Prostate gland (tissue), 2 donors: ENCODE results near the gene MGAT5. TPM values are rescaled to one million over a fixed set of nuclear protein-coding genes. Genes with fewer than 3 reads are reported as not detected.

Experiments
- DNase-seq: peaks from one replicate; pipeline ENCODE4 v3.0.0-alpha.2; 2019; ENCODE audit warnings: low spot score
- H3K27ac ChIP-seq, 2 donors: fragments of 200-600 bp; sonication (generic); 2 replicates each; pipeline ENCODE4 v1.5.1; 2017 to 2019
- H3K27me3 ChIP-seq: fragments of 200-600 bp; sonication (generic); replicated peaks from 2 replicates; pipeline ENCODE4 v1.5.1; 2019; ENCODE audit not compliant: insufficient read depth
- H3K36me3 ChIP-seq, 2 donors: fragments of 200-600 bp; sonication (generic); 1 replicate in 1 of 2; 2 replicates in 1 of 2; pipeline versions ENCODE4 v1.5.1 to v1.8.1; 2017 to 2019
- H3K4me1 ChIP-seq: fragments of 200-600 bp; sonication (generic); replicated peaks from 2 replicates; pipeline ENCODE4 v1.5.1; 2019
- H3K4me3 ChIP-seq, 2 donors: fragments of 200-600 bp; sonication (generic); 2 replicates each; pipeline ENCODE4 v1.5.1; 2017 to 2019
- H3K9me3 ChIP-seq: fragments of 200-600 bp; sonication (generic); 2 replicates; pipeline ENCODE4 v1.5.1; 2017
- POLR2A ChIP-seq: fragments of 450-650 bp; IDR thresholded peaks from one replicate; pipeline ENCODE4 v1.6.1; 2016; ENCODE audit warnings: antibody characterized with exemption, mild to moderate bottlenecking
- POLR2AphosphoS5 ChIP-seq: sonication (generic); formaldehyde crosslinking; IDR thresholded peaks from one replicate; pipeline ENCODE4 v1.6.1; 2017; ENCODE audit warnings: antibody characterized with exemption
- WGBS: methylation state at CpG from one replicate; pipeline ENCODE4 v1.1.5; 2018; 5-methylcytosine and 5-hydroxymethylcytosine counted together
- intact Hi-C: fragments of 100-400 bp; cut with DNase I; formaldehyde crosslinking; loops from one replicate; pipeline ENCODE4 v1.14.2; 2022
- total RNA-seq, 2 donors: library from RNA; depleted of rRNA; stranded (reverse); fragments of >200 nt; gene quantifications; one replicate each; pipeline ENCODE4 v1.1.0, GENCODE V29; 2016
- TF ChIP-seq, protein P1 (sequence below), 4 experiments: fragments of 200-600 bp in 2 of 4; fragments of 450-650 bp in 2 of 4; sonication (generic) in 2 of 4; IDR thresholded peaks; 1 replicate in 3 of 4; 2 replicates in 1 of 4; pipeline ENCODE4 v1.5.1; 2016 to 2019; ENCODE audit warnings: antibody characterized with exemption in 4 of 4, mild to moderate bottlenecking in 2 of 4, moderate library complexity in 2 of 4

The MGAT5 gene
- total RNA-seq, 2 donors from 2014 or later: 20.1 to 83.2 TPM

DNA sequence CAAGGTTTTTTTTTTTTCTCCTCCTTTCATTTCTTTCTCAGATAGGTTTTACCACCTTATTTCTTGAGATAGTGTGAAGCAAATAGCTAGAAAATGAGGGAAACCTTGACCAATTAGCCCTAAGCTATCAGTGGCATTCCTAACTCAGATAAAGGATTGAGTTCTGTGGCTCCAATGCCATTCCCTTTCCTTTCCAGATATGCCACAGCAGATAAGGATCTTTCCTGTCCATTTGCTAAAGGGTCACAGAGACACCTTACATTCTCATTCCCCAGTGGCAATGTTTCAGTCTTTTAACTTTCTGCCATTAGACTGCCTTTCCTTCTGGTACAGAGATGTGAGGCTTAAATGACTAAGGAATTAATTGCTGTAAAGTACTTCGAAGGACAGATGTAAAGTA, 81.7 kb downstream of the MGAT5 start:
- intact Hi-C loops: no loop called here
- no peaks in the 10 kb centered on the region for H3K9me3 ChIP-seq
- DNase-seq: no peak
- no peaks in the 10 kb centered on the region for H3K27me3 ChIP-seq
- no peak overlapping the region for H3K27ac ChIP-seq
- TF ChIP-seq POLR2AphosphoS5 (no peak), POLR2A (no peak)
- TF ChIP-seq, protein P1, sequence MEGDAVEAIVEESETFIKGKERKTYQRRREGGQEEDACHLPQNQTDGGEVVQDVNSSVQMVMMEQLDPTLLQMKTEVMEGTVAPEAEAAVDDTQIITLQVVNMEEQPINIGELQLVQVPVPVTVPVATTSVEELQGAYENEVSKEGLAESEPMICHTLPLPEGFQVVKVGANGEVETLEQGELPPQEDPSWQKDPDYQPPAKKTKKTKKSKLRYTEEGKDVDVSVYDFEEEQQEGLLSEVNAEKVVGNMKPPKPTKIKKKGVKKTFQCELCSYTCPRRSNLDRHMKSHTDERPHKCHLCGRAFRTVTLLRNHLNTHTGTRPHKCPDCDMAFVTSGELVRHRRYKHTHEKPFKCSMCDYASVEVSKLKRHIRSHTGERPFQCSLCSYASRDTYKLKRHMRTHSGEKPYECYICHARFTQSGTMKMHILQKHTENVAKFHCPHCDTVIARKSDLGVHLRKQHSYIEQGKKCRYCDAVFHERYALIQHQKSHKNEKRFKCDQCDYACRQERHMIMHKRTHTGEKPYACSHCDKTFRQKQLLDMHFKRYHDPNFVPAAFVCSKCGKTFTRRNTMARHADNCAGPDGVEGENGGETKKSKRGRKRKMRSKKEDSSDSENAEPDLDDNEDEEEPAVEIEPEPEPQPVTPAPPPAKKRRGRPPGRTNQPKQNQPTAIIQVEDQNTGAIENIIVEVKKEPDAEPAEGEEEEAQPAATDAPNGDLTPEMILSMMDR (IDR thresholded peaks at IDR 0.05): no peak
- H3K36me3 ChIP-seq: no peaks in the 10 kb centered on the region
- H3K4me3 ChIP-seq: no peak overlapping the region
- H3K4me1 ChIP-seq: no peaks in the 10 kb centered on the region
- WGBS: 77% methylated on average over 1 of the region's 1 CpG

DNA sequence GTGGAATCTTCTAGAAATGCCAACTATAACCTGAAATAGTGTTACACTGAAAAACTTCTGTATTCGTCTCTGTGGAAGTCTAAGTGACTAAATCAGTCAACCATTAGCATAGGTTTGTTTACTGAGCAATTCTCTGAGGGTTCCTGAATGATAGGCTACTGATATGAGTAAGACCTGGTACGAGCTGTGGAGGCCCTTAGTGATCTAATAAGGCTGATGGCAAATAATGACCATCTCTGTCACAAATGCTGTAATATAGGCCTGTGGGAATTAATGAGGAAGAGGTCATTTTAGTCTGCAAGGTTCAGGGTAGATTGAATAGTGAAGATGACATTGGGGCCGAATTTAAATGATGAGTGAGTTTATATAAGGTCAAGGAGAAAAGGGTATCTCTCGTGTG, 82.5 kb downstream of the MGAT5 start:
- TF ChIP-seq POLR2A (no peak), POLR2AphosphoS5 (no peak)
- TF ChIP-seq, protein P1 (IDR thresholded peaks at IDR 0.05): no peak
- no peaks in the 10 kb centered on the region for H3K9me3 ChIP-seq
- DNase-seq: no peak
- no peaks in the 10 kb centered on the region for H3K27me3 ChIP-seq
- no peaks in the 10 kb centered on the region for H3K36me3 ChIP-seq
- no peak overlapping the region for H3K27ac ChIP-seq
- no peak overlapping the region for H3K4me3 ChIP-seq
- H3K4me1 ChIP-seq: no peaks in the 10 kb centered on the region
- WGBS: 73% methylated on average over 4 of the region's 4 CpGs
- intact Hi-C loops: no loop called here

DNA sequence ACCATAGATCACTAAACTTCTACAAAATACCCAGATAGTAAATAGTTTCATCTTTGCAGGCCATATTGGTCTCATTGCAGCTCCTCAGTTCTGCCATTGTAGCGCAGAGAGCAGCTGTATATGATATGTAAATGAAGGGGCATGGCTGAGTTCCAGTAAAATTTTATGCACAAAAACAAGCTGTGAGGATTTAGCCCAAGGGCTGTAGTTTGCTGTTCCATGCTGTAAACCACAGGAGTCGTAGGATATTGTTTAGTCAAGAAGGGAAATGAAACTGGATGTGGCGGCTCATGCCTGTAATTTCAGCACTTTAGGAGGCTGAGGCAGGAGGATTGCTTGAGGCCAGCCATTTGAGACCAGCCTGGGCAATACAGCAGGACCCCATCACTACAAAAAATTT, 83.0 kb downstream of the MGAT5 start:
- no peaks in the 10 kb centered on the region for H3K4me1 ChIP-seq
- no peaks in the 10 kb centered on the region for H3K27me3 ChIP-seq
- intact Hi-C loops: no loop called here
- TF ChIP-seq POLR2AphosphoS5 (no peak), POLR2A (no peak)
- TF ChIP-seq, protein P1 (IDR thresholded peaks at IDR 0.05): no peak
- 93% methylated on average over 3 of the region's 3 CpGs for WGBS
- H3K36me3 ChIP-seq: no peaks in the 10 kb centered on the region
- H3K9me3 ChIP-seq: no peaks in the 10 kb centered on the region
- H3K27ac ChIP-seq: no peak overlapping the region
- H3K4me3 ChIP-seq: no peak overlapping the region
- no peak for DNase-seq

DNA sequence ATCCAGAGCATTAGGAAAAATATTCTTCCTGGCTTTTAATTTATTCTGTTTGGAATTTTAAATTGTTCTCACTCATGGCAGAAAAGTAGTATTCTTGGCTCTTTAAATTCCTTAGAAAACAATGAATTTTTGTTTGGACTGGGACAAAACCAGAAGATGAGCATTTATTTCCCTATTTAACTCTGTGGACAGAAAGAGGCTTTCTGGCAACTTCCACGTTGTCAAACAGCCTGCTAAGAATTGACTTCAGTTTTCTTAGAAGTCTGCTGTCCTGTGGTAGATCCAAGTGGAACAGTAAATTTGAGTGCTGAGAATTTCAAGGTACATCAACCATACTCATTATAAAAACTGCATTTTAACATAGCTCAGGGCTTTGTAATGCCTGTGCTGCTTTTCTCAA, 83.8 kb downstream of the MGAT5 start:
- intact Hi-C loops: no loop called here
- Histone ChIP-seq H3K9me3 (no peaks in the 10 kb centered on the region), H3K4me3 (no peak overlapping the region), H3K4me1 (no peaks in the 10 kb centered on the region), H3K36me3 (no peaks in the 10 kb centered on the region), H3K27me3 (no peaks in the 10 kb centered on the region), H3K27ac (no peak overlapping the region)
- no peak for DNase-seq
- TF ChIP-seq, protein P1 (IDR thresholded peaks at IDR 0.05): no peak
- no peak for TF ChIP-seq POLR2A
- no peak for TF ChIP-seq POLR2AphosphoS5
- 39% methylated on average over 1 of the region's 1 CpG for WGBS

DNA sequence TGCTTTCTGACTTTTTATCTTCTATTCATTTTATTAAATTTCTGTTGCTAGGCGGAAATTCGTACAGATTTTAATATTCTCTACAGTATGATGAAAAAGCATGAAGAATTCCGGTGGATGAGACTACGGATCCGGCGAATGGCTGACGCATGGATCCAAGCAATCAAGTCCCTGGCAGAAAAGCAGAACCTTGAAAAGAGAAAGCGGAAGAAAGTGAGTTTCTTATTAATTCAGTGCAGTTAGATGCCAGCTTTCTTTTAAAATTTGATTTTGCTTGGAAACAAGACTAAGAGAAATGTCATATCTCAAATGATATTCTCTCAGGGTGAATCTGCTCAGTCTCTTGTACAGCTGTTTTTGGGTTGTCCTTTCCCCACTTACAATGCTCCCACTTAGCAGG, 84.3 kb downstream of the MGAT5 start:
- TF ChIP-seq POLR2A: no peak
- TF ChIP-seq, protein P1 (IDR thresholded peaks at IDR 0.05): no peak
- TF ChIP-seq POLR2AphosphoS5: no peak
- no peaks in the 10 kb centered on the region for H3K9me3 ChIP-seq
- 89% methylated on average over 8 of the region's 8 CpGs for WGBS
- no peaks in the 10 kb centered on the region for H3K36me3 ChIP-seq
- intact Hi-C loops: no loop called here
- no peaks in the 10 kb centered on the region for H3K27me3 ChIP-seq
- H3K4me3 ChIP-seq: no peak overlapping the region
- H3K27ac ChIP-seq: no peak overlapping the region
- DNase-seq: no peak
- H3K4me1 ChIP-seq: no peaks in the 10 kb centered on the region
